ENCODE data around the gene RAD51.
"Not testable (repeated sequence)": the region's sequence is repeated elsewhere in the genome, so short reads cannot be mapped to it uniquely, and the experiment has no call there.

DNA sequence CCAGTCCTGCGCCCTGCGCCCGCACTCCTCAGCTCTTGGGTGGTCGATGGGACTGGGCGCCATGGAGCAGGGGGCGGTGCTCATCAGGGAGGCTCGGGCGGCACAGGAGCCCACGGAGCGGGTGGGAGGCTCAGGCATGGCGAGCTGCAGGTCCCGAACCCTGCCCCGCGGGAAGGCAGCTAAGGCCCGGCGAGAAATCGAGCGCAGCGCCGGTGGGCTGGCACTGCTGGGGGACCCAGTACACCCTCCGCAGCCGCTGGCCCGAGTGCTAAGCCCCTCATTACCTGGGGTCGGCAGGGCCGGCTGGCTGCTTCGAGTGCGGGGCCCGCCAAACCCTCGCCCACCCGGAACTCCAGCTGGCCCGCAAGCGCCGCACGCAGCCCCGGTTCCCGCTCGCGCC is 18.1 kb upstream of the RAD51 start:
- TF ChIP-seq, protein P1, sequence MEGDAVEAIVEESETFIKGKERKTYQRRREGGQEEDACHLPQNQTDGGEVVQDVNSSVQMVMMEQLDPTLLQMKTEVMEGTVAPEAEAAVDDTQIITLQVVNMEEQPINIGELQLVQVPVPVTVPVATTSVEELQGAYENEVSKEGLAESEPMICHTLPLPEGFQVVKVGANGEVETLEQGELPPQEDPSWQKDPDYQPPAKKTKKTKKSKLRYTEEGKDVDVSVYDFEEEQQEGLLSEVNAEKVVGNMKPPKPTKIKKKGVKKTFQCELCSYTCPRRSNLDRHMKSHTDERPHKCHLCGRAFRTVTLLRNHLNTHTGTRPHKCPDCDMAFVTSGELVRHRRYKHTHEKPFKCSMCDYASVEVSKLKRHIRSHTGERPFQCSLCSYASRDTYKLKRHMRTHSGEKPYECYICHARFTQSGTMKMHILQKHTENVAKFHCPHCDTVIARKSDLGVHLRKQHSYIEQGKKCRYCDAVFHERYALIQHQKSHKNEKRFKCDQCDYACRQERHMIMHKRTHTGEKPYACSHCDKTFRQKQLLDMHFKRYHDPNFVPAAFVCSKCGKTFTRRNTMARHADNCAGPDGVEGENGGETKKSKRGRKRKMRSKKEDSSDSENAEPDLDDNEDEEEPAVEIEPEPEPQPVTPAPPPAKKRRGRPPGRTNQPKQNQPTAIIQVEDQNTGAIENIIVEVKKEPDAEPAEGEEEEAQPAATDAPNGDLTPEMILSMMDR (IDR thresholded peaks at IDR 0.05), result not testable (repeated sequence)
- TF ChIP-seq POLR2A (IDR thresholded peaks at IDR 0.05), result not testable (repeated sequence)

All from esophagus squamous epithelium (tissue), 4 donors.